Breast epithelium (tissue), 3 donors: ENCODE results near the gene DTL.

Source experiments
- CTCF ChIP-seq, 3 donors: fragments of 450-650 bp; IDR thresholded peaks; one replicate each; pipeline ENCODE4 v1.5.1; 2016 to 2017; ENCODE audit warnings: antibody characterized with exemption in 3 of 3, mild to moderate bottlenecking in 3 of 3, moderate library complexity in 3 of 3
- POLR2A ChIP-seq: fragments of 450-650 bp; IDR thresholded peaks from one replicate; pipeline ENCODE4 v1.6.1; 2016; ENCODE audit warnings: antibody characterized with exemption, mild to moderate bottlenecking, moderate library complexity

- TF ChIP-seq CTCF (IDR thresholded peaks at IDR 0.05): no peak
- TF ChIP-seq POLR2A: no peak
These were observed 38.8 kb downstream of the DTL start for GRCh38 chr1:212074313-212074712.
